ENCODE results near the gene SIRT5.

SIRT5 gene

GRCh38 chr6:13575377-13575775 lies 975 bp downstream of the SIRT5 start:
- Histone ChIP-seq H3K4me3 (ENCODE audit: low read length) (peak overlapping the region; percentile 92), H3K9ac (ENCODE audit: low read length) (peak overlapping the region; percentile 94), H2AFZ (ENCODE audit: low read length) (peak overlapping the region; percentile 97), H3K79me2 (ENCODE audit: low read length) (peaks cover 3% of the 10 kb centered on the region; the same call in 1 of the 2 replicates), H3K9me2 (replicated peaks; ENCODE audit: insufficient read depth, low read length) (no peaks in the 10 kb centered on the region), H3K4me1 (ENCODE audit: low read length) (peaks cover 6% of the 10 kb centered on the region), H3K27ac (ENCODE audit: low read length) (peak overlapping the region; percentile 94; the same call in 1 of the 2 replicates), H3K9me3 (replicated peaks; ENCODE audit: insufficient read depth, low read length) (no peaks in the 10 kb centered on the region), H3K4me2 (ENCODE audit: low read depth, low read length) (peak overlapping the region; percentile 95), H3K36me3 (replicated peaks; ENCODE audit: insufficient read depth, low read length) (no peaks in the 10 kb centered on the region), H3K27me3 (replicated peaks; ENCODE audit: insufficient read depth, low read length) (no peaks in the 10 kb centered on the region), H3F3A (ENCODE audit: insufficient read depth, low read length) (peaks cover 13% of the 10 kb centered on the region), H4K20me1 (ENCODE audit: insufficient read depth, low read length) (no peaks in the 10 kb centered on the region)
- DNase-seq = peak; percentile 74
- TF ChIP-seq EZH2 (optimal IDR thresholded peaks at IDR 0.05; ENCODE audit: low read depth, low read length) (no peak), EZH2phosphoT487 (IDR thresholded peaks at IDR 0.05; ENCODE audit: low read length) (no peak), CTCF (IDR thresholded peaks at IDR 0.05; ENCODE audit: low read length) (peak; percentile 65; the same call in 1 of the 2 replicates)

DNA sequence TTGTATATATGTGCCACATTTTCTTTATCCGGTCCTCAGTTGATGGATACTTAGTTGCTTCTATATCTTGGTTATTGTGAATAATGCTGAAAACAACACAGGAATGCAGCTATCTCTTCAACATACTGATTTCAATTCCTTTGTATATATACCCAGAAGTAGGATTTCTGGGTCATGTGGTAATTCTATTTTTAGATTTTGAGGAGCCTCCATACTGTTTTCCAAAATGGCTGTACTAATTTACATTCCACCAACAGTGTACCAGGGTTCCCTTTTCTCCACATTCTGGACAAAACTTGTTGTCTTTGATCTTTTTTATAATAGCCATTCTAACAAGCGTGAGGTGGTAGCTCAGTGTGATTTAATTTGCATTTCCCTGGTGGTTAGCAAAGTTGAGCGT lies 1.6 kb downstream of the SIRT5 start:
- Histone ChIP-seq H3K4me2 (ENCODE audit: low read depth, low read length) (no peak overlapping the region), H4K20me1 (ENCODE audit: insufficient read depth, low read length) (no peaks in the 10 kb centered on the region), H3K4me1 (ENCODE audit: low read length) (peaks cover 6% of the 10 kb centered on the region), H2AFZ (ENCODE audit: low read length) (no peak overlapping the region), H3K9me2 (replicated peaks; ENCODE audit: insufficient read depth, low read length) (no peaks in the 10 kb centered on the region), H3K27me3 (replicated peaks; ENCODE audit: insufficient read depth, low read length) (no peaks in the 10 kb centered on the region), H3K4me3 (ENCODE audit: low read length) (no peak overlapping the region), H3K9me3 (replicated peaks; ENCODE audit: insufficient read depth, low read length) (no peaks in the 10 kb centered on the region), H3K9ac (ENCODE audit: low read length) (no peak overlapping the region), H3K36me3 (replicated peaks; ENCODE audit: insufficient read depth, low read length) (no peaks in the 10 kb centered on the region), H3K27ac (ENCODE audit: low read length) (no peak overlapping the region), H3K79me2 (ENCODE audit: low read length) (peaks cover 3% of the 10 kb centered on the region; the same call in 1 of the 2 replicates), H3F3A (ENCODE audit: insufficient read depth, low read length) (peaks cover 13% of the 10 kb centered on the region)
- TF ChIP-seq EZH2 (optimal IDR thresholded peaks at IDR 0.05; ENCODE audit: low read depth, low read length) (no peak), EZH2phosphoT487 (IDR thresholded peaks at IDR 0.05; ENCODE audit: low read length) (no peak), CTCF (IDR thresholded peaks at IDR 0.05; ENCODE audit: low read length) (no peak)
- no peak for DNase-seq

DNA sequence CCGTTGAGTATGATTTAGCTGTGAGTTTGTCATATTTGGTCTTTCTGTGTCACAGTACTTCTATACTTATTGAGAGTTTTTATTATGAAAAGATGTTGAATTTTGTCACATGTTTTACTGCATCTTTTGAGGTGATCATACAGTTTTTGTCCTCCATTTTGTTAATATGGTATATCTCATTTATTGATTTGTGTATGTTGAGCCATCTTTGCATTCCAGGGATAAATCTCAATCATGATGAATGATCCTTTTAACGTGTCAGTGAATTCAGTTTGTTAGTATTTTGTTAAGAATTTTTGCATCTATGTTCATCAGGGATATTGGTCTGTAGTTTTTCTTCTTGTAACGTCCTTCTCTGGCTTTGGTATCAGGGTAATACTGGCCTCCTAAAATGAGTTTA lies 3.5 kb downstream of the SIRT5 start:
- Histone ChIP-seq H3F3A (ENCODE audit: insufficient read depth, low read length) (peaks cover 13% of the 10 kb centered on the region), H3K27ac (ENCODE audit: low read length) (no peak overlapping the region), H3K9ac (ENCODE audit: low read length) (no peak overlapping the region), H4K20me1 (ENCODE audit: insufficient read depth, low read length) (no peaks in the 10 kb centered on the region), H3K79me2 (ENCODE audit: low read length) (peaks cover 3% of the 10 kb centered on the region; the same call in 1 of the 2 replicates), H3K4me3 (ENCODE audit: low read length) (no peak overlapping the region), H3K4me2 (ENCODE audit: low read depth, low read length) (no peak overlapping the region), H3K27me3 (replicated peaks; ENCODE audit: insufficient read depth, low read length) (no peaks in the 10 kb centered on the region), H2AFZ (ENCODE audit: low read length) (no peak overlapping the region), H3K9me2 (replicated peaks; ENCODE audit: insufficient read depth, low read length) (no peaks in the 10 kb centered on the region), H3K9me3 (replicated peaks; ENCODE audit: insufficient read depth, low read length) (no peaks in the 10 kb centered on the region), H3K36me3 (replicated peaks; ENCODE audit: insufficient read depth, low read length) (no peaks in the 10 kb centered on the region), H3K4me1 (ENCODE audit: low read length) (peaks cover 6% of the 10 kb centered on the region)
- DNase-seq = no peak
- TF ChIP-seq CTCF (IDR thresholded peaks at IDR 0.05; ENCODE audit: low read length) (no peak), EZH2phosphoT487 (IDR thresholded peaks at IDR 0.05; ENCODE audit: low read length) (no peak), EZH2 (optimal IDR thresholded peaks at IDR 0.05; ENCODE audit: low read depth, low read length) (no peak)

Data from MM.1S (cell line).